ENCODE data around the gene LRRC45.

The LRRC45 gene

DNA sequence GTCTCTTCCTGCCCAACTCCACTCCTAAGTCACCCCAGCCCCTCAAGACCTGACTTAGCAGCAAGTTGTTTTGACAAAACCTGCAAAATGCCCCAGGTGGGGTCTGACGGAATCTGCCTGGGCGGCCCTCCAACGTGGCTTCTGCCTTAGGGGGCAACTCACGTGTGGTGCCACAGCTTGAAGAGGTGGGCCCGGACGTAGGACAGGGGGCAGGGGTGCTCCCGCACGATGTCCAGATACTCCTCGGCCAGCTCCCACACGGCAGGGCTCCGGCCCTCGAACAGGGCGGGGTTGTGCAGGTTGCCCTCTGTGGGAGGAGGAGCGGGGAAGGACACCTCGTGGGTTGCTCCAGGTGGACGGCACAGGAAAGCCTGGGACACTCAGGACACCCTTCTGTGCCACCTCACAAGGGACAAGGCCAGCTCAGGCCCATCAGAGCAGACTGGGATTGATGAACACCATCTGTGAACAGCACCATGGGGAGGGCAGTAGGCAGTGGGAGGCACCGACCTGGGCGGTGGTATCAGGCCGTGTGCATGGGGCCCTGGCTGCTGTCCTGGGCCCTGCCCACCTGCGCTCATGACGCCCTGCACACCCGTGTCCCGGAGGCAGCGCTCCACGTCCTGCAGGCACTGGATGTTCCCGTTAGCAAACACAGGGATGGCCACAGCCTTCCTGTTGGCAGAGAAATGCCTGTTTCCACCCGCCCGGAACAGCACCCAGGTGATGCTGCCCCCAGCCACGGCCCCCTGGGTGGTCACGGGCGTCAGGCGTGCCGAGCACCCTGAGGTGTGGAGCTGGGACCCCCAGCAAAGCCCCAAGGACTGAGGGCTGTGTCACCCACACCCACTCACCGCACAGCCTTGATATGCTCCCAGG lies 38.2 kb downstream of the LRRC45 start:
- no peak overlapping the region for H3K4me2 ChIP-seq (ENCODE audit: insufficient read depth, low read length)
- H3K9me3 ChIP-seq (ENCODE audit: insufficient read depth, low read length, severe bottlenecking) = no peaks in the 10 kb centered on the region
- H3K4me1 ChIP-seq (ENCODE audit: insufficient read depth, low read length) = peaks cover 36% of the 10 kb centered on the region
- H3K36me3 ChIP-seq (ENCODE audit: insufficient read depth, low read length) = peaks cover 85% of the 10 kb centered on the region
- ATAC-seq (ENCODE audit: insufficient read depth, low read depth) (no peak), DNase-seq (no peak)
- no peak overlapping the region for H2AFZ ChIP-seq (ENCODE audit: low read depth, low read length)
- H3K27me3 ChIP-seq (ENCODE audit: insufficient read depth, low read length, poor library complexity) = no peaks in the 10 kb centered on the region
- TF ChIP-seq, protein P1, sequence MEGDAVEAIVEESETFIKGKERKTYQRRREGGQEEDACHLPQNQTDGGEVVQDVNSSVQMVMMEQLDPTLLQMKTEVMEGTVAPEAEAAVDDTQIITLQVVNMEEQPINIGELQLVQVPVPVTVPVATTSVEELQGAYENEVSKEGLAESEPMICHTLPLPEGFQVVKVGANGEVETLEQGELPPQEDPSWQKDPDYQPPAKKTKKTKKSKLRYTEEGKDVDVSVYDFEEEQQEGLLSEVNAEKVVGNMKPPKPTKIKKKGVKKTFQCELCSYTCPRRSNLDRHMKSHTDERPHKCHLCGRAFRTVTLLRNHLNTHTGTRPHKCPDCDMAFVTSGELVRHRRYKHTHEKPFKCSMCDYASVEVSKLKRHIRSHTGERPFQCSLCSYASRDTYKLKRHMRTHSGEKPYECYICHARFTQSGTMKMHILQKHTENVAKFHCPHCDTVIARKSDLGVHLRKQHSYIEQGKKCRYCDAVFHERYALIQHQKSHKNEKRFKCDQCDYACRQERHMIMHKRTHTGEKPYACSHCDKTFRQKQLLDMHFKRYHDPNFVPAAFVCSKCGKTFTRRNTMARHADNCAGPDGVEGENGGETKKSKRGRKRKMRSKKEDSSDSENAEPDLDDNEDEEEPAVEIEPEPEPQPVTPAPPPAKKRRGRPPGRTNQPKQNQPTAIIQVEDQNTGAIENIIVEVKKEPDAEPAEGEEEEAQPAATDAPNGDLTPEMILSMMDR (IDR thresholded peaks at IDR 0.05; ENCODE audit: borderline replicate concordance, extremely low read depth, low read length, poor library complexity, severe bottlenecking) = no peak
- no peak for TF ChIP-seq EZH2 (IDR thresholded peaks at IDR 0.05; ENCODE audit: borderline replicate concordance, low read depth, low read length, severe bottlenecking)
- H3K27ac ChIP-seq (ENCODE audit: low read length) = no peak overlapping the region
- H3K79me2 ChIP-seq (ENCODE audit: insufficient read depth, low read length) = peaks cover 30% of the 10 kb centered on the region
- H4K20me1 ChIP-seq (ENCODE audit: insufficient read depth, low read length) = peaks cover 65% of the 10 kb centered on the region
- no peak overlapping the region for H3K9ac ChIP-seq (ENCODE audit: low read depth, low read length)
- no peak overlapping the region for H3K4me3 ChIP-seq (ENCODE audit: low read depth in 1 of 2, low read length in 2 of 2)

DNA sequence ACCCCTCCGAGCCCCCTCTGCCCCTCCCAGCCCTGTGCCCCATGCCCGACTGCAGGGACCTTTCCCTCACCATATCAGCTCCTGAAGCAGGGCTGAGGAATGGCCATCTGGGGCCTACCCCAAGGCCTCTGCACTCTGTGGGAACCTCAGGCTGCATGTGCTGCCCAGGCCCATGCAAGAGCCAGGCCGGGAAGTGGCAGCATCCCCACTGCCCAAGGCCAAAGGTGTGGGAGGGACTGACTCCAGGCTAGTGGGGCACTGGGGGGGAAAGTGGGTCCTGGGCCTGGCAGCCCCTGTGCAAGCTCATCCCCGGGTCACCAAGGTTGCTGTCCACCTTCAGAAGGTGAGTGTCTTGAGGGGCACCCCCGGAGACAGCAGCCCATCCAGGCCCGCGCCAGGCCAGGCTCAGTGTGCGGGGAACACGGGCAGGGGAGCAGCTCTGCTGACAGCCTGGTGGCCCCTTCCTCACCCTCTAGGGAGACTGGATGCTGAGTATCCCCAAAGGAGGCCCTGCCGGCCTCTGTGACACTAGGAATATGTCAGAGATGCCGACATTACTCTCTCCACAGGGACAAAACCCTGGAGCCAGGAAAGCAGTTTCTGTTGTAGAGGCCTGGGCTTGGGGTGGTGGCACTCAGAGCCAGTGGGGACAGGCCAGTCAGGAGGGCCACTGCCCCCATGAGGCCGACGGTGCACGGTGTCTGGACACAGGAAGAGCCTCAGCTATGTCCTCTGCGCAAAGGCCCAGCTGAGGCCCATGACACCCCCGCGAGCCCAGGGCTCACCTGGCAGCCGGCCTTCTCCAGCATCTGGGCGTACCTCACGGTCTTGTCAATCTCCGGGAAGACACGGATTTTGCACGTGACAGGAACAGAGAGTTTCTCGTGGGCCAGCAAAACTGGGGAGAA lies 39.2 kb downstream of the LRRC45 start:
- no peak for ATAC-seq (ENCODE audit: insufficient read depth, low read depth)
- Histone ChIP-seq H3K9ac (ENCODE audit: low read depth, low read length) (no peak overlapping the region), H3K4me2 (ENCODE audit: insufficient read depth, low read length) (peak overlapping the region; percentile 100; the same call in 1 of the 2 replicates), H3K9me3 (ENCODE audit: insufficient read depth, low read length, severe bottlenecking) (no peaks in the 10 kb centered on the region), H3K79me2 (ENCODE audit: insufficient read depth, low read length) (peaks cover 33% of the 10 kb centered on the region), H2AFZ (ENCODE audit: low read depth, low read length) (no peak overlapping the region), H3K4me3 (ENCODE audit: low read depth in 1 of 2, low read length in 2 of 2) (no peak overlapping the region), H4K20me1 (ENCODE audit: insufficient read depth, low read length) (peaks cover 56% of the 10 kb centered on the region), H3K36me3 (ENCODE audit: insufficient read depth, low read length) (peaks cover 75% of the 10 kb centered on the region), H3K27me3 (ENCODE audit: insufficient read depth, low read length, poor library complexity) (no peaks in the 10 kb centered on the region), H3K4me1 (ENCODE audit: insufficient read depth, low read length) (peaks cover 43% of the 10 kb centered on the region), H3K27ac (ENCODE audit: low read length) (no peak overlapping the region)
- DNase-seq = no peak
- TF ChIP-seq EZH2 (IDR thresholded peaks at IDR 0.05; ENCODE audit: borderline replicate concordance, low read depth, low read length, severe bottlenecking) = no peak
- TF ChIP-seq, protein P1 (IDR thresholded peaks at IDR 0.05; ENCODE audit: borderline replicate concordance, extremely low read depth, low read length, poor library complexity, severe bottlenecking) = no peak

DNA sequence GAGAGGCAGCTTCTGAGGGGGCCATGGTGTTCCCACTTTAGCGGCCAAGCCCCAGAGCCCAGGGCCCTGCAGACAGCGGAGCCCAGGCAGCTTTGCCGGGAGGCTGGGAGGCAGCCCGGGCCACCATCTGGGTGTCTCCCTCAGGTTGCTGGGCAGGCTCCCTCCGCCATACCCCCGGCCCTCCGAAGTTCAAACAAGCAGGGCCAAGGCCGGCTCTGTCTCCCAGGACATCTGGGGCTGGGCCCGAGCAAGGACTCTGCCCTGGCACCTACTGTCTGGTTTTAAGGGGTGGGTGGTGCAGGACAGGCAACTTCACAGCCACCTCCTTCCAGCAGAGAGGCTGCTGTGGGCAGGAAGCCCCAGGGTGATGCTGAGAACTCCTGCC lies 39.9 kb downstream of the LRRC45 start:
- peaks cover 33% of the 10 kb centered on the region for H3K79me2 ChIP-seq (ENCODE audit: insufficient read depth, low read length)
- H2AFZ ChIP-seq (ENCODE audit: low read depth, low read length) = no peak overlapping the region
- H3K4me1 ChIP-seq (ENCODE audit: insufficient read depth, low read length) = peaks cover 43% of the 10 kb centered on the region
- DNase-seq (no peak), ATAC-seq (ENCODE audit: insufficient read depth, low read depth) (no peak)
- H4K20me1 ChIP-seq (ENCODE audit: insufficient read depth, low read length) = peaks cover 50% of the 10 kb centered on the region
- H3K4me2 ChIP-seq (ENCODE audit: insufficient read depth, low read length) = peak overlapping the region; percentile 100; the same call in 1 of the 2 replicates
- H3K9me3 ChIP-seq (ENCODE audit: insufficient read depth, low read length, severe bottlenecking) = no peaks in the 10 kb centered on the region
- H3K27ac ChIP-seq (ENCODE audit: low read length) = no peak overlapping the region; the same call in 1 of the 2 replicates
- peaks cover 68% of the 10 kb centered on the region for H3K36me3 ChIP-seq (ENCODE audit: insufficient read depth, low read length)
- no peak overlapping the region for H3K4me3 ChIP-seq (ENCODE audit: low read depth in 1 of 2, low read length in 2 of 2)
- H3K9ac ChIP-seq (ENCODE audit: low read depth, low read length) = no peak overlapping the region
- no peak for TF ChIP-seq EZH2 (IDR thresholded peaks at IDR 0.05; ENCODE audit: borderline replicate concordance, low read depth, low read length, severe bottlenecking)
- TF ChIP-seq, protein P1 (IDR thresholded peaks at IDR 0.05; ENCODE audit: borderline replicate concordance, extremely low read depth, low read length, poor library complexity, severe bottlenecking) = no peak
- H3K27me3 ChIP-seq (ENCODE audit: insufficient read depth, low read length, poor library complexity) = no peaks in the 10 kb centered on the region

All from DND-41 (cell line).